Measurements from ENCODE around the gene ATP11A. TPM values are rescaled to one million over a fixed set of nuclear protein-coding genes. Genes with fewer than 3 reads are reported as not detected.
"Not testable (repeated sequence)": the region's sequence is repeated elsewhere in the genome, so short reads cannot be mapped to it uniquely, and the experiment has no call there.

The ATP11A gene
- total and polyA plus RNA-seq, 8 donors = 271 to 502 (median 458) TPM

DNA sequence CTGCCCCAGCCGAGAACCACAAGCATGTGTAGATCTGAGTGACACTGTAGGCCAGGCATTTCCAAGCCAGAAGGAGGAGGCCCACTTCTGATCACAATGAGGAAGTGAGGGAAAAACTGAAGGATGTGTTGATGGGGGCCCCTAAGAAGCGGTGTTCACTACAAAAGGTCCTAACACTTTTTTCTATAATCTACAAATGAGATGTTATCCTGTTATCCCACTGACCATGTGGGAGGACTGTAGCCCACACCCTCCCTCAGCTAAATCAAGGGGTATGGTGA lies 180.2 kb downstream of the ATP11A start:
- Histone ChIP-seq H3K36me3 (peaks cover 0 to 84% of the 10 kb centered on the region in 2 donors), H3K27ac (no peak overlapping the region), H3K4me1 (peaks cover 0 to 11% of the 10 kb centered on the region in 2 donors), H3K27me3 (no peaks in the 10 kb centered on the region), H3K4me3 (no peak overlapping the region), H3K9me3 (no peaks in the 10 kb centered on the region)
- DNase-seq (no peak), ATAC-seq (no peak)
- intact Hi-C loops (cut with DNase I) = loop anchor here in 1 of 2 donors (10.0 kb wide), 1 partner anchor 225 kb away; no protein-coding TSS in a partner anchor
- TF ChIP-seq CTCF (IDR thresholded peaks at IDR 0.05) = no peak

GRCh38 chr13:112870737-112871287 lies 181.0 kb downstream of the ATP11A start:
- Histone ChIP-seq H3K9me3 (no peaks in the 10 kb centered on the region), H3K27ac (no peak overlapping the region), H3K4me3 (no peak overlapping the region), H3K27me3 (no peaks in the 10 kb centered on the region), H3K36me3 (peaks cover 0 to 85% of the 10 kb centered on the region in 2 donors), H3K4me1 (peaks cover 0 to 11% of the 10 kb centered on the region in 2 donors)
- ATAC-seq (no peak), DNase-seq (peak in 1 of 4 donors; percentile 55)
- intact Hi-C loops (cut with DNase I) = loop anchor here in 1 of 2 donors (10.0 kb wide), 1 partner anchor 226 kb away; no protein-coding TSS in a partner anchor
- TF ChIP-seq CTCF (IDR thresholded peaks at IDR 0.05) = no peak

- DNase-seq = no peak
Measured at GRCh38 chr13:112871742-112872141, 181.9 kb downstream of the ATP11A start.

GRCh38 chr13:112872657-112873631 lies 183.1 kb downstream of the ATP11A start:
- not testable (repeated sequence) for H3K4me3 ChIP-seq, ATAC-seq, H3K27me3 ChIP-seq, H3K9me3 ChIP-seq
- peak in 1 of 4 donors; percentile 29 for DNase-seq
- peak overlapping the region in 1 of 2 donors; percentile 68 for H3K27ac ChIP-seq
- H3K36me3 ChIP-seq = peaks cover 0 to 85% of the 10 kb centered on the region in 2 donors
- peaks cover 0 to 11% of the 10 kb centered on the region in 2 donors for H3K4me1 ChIP-seq
- intact Hi-C loops (cut with DNase I) = loop anchor here in 1 of 2 donors (10.0 kb wide), 1 partner anchor 228 kb away; no protein-coding TSS in a partner anchor

More at GRCh38 chr13:112871742-112872141, 181.9 kb downstream of the ATP11A start:
- intact Hi-C loops (cut with DNase I) = loop anchor here in 1 of 2 donors (10.0 kb wide), 1 partner anchor 227 kb away; no protein-coding TSS in a partner anchor
- Histone ChIP-seq H3K27me3 (no peaks in the 10 kb centered on the region), H3K4me1 (peaks cover 0 to 11% of the 10 kb centered on the region in 2 donors), H3K27ac (peak overlapping the region in 1 of 2 donors; percentile 57), H3K36me3 (peaks cover 0 to 85% of the 10 kb centered on the region in 2 donors), H3K4me3 (no peak overlapping the region), H3K9me3 (no peaks in the 10 kb centered on the region)
- ATAC-seq = no peak
- no peak for TF ChIP-seq CTCF (IDR thresholded peaks at IDR 0.05)

DNA sequence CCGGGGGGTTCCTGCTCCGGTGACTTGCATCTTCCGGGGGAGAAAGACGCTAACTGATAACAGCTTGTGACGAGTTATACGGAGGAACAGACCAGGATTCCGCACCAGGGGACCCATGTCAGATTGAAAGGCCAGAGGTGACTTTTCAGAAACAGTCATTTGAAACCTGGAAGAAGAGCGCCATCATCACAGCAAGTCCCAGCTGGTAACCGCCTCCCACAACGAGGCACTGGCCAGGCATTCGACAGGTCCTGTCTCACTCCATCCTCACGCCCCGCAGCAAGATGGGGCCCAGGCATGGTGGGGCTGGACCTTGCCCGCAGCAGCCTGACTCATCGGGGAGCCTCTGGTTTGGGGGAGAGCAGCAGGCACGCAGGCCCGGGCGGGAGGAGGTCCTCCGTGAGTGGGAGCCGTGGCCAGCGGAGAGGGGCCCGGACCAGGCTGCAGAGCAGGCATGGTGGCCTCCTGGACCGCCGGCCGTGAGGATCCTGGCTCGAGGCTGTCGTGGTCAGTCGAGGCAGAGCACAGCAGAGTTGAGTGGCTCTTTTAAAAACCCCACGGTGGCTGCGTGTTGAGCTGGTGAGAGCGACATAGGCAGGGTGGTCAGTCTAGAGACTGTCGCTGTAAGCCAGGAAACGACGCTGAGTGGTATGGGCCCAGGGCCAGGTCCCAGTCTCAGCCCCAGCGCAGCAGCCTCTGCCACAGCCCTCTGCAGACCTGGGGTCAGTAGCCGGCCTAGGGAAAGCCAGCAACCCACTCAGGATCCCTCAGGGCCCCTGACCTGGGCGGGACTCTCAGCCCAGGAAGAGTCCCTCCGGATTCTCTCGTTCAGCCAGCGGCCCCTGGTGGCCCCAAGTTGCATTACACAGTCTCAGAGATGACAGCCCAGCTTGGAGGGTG lies 184.3 kb downstream of the ATP11A start:
- DNase-seq (peak; percentile 66 to 92 (median 74)), ATAC-seq (peak; percentile 91)
- intact Hi-C loops (cut with DNase I) = loop anchor here in 1 of 2 donors (10.0 kb wide), 1 partner anchor 229 kb away; no protein-coding TSS in a partner anchor
- H3K27me3 ChIP-seq = no peaks in the 10 kb centered on the region
- peaks cover 0 to 85% of the 10 kb centered on the region in 2 donors for H3K36me3 ChIP-seq
- H3K4me3 ChIP-seq = no peak overlapping the region
- TF ChIP-seq CTCF (IDR thresholded peaks at IDR 0.05) = peak; percentile 86 to 90
- no peaks in the 10 kb centered on the region for H3K9me3 ChIP-seq
- peak overlapping the region in 1 of 2 donors; percentile 68 for H3K27ac ChIP-seq
- H3K4me1 ChIP-seq = peaks cover 0 to 11% of the 10 kb centered on the region in 2 donors

Data from left lung (tissue), 10 donors.